GM18505 (cell line): ENCODE measurements around the gene TRAF3.

Source experiments
- ATAC-seq: cut with Tn5 transposase; IDR thresholded peaks from one replicate; pipeline ENCODE4 v1.9.1; 2021; ENCODE audit not compliant: unreplicated experiment
- POLR2A ChIP-seq: IDR thresholded peaks from 4 replicates; pipeline ENCODE4 v1.6.1; 2011; ENCODE audit warnings: borderline replicate concordance; ENCODE audit not compliant: insufficient read depth, insufficient read length; ENCODE audit errors: extremely low read depth

The TRAF3 gene

DNA sequence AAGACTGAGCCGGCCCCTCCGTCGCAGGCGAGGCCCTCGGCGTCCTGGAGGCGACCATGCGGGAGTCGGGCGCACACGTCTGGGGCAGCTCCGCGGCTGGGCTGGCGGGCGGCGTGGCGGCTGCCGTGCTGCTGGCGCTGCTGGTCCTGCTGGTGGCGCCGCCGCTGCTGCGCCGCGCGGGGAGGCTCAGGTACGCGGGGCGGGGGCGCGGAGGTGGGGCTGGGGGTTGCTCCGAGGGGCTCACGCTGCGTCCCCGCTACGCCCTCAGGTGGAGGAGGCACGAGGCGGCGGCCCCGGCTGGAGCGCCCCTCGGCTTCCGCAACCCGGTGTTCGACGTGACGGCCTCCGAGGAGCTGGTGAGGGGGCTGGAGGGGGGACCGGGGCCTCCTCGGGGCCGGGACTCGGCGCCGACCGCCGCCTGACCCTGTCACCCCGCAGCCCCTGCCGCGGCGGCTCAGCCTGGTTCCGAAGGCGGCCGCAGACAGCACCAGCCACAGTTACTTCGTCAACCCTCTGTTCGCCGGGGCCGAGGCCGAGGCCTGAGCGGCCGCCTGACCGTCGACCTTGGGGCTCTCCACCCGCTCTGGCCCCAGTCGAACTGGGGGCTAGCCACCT lies 153.0 kb downstream of the TRAF3 start:
- ATAC-seq, result no peak
- TF ChIP-seq POLR2A, result no peak

DNA sequence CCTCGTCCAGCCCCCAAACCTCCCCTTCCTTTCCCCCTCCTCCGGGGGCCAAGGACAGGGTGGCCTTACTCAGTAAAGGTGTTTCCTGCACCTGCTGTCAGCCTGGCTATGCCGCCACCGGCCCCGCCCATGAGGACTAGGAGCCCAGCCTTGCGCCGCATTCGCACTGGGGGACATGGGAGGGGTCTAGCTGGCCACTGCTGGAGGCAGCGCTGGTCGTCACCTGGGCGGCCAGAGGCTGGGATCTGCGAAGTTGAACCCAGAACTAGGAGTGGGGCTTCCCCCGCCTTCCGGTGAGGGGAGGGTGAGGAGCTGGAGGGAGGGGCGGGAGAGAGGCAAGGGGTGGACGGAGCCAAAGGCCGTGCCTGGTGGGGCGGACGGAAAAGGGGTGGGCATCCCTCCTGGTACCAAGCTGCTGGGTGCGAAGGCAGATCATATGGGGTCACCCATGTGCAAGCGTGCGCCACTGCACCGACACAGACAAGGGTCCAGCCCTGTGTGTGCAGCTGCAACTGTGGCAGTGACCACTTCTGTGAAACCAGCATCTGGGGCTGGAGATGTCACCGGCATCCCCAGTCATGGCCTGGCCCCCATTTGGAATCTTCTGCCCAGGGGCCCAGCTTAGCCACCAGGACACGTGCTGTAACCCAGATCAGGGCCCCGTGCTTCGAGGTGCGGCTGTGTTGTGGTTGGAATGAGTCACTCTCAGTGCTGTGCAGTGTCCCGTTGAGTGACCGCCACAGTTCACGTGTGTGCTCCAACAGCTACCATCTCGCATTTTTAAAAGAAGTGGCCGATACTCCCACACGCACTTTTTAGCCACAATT lies 153.7 kb downstream of the TRAF3 start:
- TF ChIP-seq POLR2A, result no peak
- ATAC-seq, result no peak

DNA sequence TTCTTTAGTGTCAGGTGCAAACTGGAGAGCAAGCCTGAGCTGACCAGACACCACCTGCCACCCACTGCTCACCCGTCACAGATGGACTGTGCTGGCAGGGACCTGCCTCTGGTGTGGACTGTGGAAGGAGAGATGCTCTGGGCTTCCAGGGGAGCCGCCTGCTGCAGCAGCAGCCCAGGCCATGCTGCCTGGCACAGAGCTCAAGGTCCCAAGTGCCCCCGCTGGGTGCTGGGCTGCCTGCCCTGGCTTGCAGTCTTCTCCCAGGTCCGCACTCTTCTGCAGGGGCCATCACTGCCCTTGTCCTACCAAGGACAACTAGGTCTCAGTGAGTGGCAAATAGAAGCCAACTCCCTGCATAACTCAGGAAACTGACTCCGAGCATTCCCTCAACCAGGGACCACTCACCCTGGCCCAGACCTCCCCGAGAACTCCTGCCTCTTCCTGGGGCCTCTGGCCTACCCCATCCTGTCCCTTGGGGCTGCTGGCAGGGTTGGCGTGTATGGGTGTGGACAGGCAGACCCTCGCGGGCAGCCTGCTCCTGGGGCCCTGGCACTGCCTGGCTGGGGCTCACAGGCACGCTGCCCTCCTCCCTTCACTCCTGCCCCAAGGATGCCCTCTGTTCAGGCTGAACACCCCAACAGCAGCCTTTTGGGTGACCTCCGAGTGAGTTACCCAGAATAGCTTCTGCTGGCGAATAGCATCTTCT lies 154.5 kb downstream of the TRAF3 start:
- TF ChIP-seq POLR2A, result no peak
- no peak for ATAC-seq

DNA sequence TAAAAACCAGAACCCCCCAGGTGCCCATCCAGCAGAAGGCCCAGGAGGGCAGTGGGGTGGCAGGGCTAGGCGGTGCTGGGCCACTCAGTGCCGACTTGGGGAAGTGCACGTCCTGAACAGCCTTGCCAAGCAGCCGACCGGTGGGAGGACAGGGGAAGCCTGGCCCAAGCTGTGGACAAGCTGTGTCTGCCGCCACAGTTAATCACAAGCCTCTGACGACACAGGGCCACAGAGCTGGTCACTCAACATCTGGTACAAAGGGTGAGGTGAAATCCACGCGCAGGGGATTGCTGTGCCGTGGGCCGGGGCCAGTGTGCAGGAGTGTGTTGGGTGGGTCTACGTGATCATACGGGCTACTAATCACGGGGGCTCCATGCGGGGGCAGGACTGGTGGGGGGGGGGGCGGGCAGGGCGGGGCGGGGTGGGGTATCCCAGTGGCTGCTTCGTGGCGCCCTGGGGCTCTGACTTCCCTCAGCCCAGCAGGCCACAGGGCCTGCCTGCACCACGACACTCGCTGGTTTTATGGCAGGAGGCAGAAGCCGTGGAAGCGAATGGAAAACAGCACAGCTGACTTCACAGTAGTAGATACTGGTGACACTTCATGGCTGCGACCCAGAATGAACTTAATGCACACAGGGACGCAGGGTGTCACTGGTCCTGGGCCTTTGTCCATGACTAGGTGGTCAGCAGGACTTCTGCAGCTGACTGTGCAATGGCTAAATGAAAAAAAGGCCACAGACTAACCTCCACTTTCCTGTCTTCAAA lies 155.4 kb downstream of the TRAF3 start:
- no peak for TF ChIP-seq POLR2A
- no peak for ATAC-seq

DNA sequence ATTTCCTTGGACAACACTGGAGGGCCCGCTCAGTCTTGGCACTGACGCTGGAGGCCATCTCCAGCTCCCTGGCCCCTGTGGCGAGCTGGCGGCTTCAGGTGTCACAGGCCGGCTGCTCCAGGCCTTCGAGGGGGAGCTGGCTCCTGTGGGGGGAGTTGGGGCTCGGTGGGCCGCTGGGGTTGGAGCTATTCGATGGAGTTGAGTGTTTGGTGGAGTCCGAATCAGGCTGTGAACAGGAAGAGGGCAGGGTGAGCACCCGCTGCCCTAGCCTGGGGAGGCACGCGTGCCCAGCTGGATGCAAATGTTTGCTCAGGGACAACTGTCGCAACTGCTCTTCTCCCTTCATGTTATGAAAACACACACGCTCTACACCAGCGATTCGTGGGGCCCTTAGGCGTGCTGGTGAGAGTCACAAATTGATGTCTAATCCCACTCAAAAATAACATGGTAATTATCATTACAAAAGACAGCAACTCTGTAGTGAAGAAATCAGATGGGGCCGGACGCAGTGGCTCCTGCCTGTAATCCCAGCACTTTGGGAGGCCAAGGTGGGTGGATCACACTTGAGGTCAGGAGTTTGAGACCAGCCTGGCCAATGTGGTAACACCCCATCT lies 156.5 kb downstream of the TRAF3 start:
- no peak for TF ChIP-seq POLR2A
- ATAC-seq, result no peak

DNA sequence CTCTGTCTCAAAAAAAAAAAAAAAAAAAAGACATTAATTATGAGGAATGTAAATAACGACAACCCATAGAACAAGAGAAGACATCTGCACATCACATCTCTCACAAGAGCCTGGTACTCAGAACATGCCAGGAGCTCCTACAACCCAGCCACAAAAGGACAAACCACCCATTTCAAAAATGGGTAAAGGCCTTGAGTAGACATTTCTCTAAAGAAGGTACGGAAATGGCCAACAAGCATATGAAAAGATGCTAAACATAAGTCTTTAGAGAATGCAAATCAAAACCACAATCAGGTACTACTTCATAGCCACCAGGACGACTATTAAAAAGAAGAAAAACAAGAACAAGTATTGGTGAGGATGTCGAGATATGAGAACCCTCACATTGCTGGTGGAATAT lies 158.5 kb downstream of the TRAF3 start:
- no peak for TF ChIP-seq POLR2A
- no peak for ATAC-seq

DNA sequence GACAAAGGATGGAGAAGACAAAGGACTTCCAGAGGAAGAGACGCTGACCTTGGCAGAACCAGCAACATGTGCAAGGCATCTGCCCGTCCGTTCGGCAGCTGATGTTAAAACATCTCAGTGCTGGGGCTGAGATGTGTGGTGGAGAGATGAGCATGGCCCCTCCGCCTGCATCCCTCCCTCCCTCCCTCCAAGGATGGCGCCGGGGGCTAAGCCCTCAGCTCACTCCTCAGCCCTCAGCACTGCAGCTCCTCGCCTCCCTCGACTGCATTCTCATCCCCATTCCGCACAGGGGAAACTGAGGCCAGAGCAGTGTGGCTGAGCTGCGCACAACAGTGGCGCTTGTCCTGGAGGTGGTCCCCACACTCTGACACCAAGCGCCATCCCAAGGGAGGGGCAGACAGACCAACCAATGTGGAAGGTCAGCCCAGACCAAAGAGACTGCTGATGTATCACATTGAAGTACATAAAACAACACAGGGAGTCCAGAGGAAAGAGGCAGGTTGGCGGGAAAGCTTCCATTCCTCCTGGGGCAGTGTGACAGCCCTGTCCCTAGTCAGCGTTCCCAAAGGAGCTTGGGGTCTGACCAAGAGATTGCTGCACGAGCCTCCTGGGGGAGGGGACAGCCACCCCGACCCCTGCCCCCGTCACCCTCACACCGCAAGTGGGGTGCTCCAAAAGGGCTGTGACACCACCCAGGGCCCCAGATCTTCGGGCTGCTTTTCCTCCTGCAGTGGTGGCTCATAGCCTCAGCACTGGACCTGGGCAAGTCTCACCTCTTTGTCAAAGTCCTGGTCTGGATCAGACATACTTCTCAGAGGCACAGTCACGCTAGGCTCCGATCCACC lies 160.3 kb downstream of the TRAF3 start:
- ATAC-seq, result no peak
- no peak for TF ChIP-seq POLR2A

DNA sequence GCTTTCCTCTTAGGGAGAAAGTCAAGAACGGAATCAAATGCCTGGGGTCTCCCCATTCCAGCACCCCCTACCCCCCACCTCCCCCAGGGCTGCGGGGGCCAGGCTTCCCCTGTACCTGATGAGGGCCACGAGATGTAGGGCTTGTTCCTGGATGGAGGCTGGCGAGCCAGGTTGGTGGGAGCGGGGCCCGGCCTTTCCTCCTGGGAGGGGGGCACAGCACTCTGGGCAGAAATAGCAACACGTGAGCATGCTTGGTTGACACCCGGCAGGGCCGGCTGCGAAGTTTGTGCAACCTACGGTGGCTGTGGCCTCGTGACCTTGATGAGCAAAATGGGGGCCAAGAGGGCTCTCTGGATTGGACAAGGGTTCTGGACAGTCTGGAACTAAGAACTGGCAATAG lies 160.9 kb downstream of the TRAF3 start:
- no peak for ATAC-seq
- no peak for TF ChIP-seq POLR2A

DNA sequence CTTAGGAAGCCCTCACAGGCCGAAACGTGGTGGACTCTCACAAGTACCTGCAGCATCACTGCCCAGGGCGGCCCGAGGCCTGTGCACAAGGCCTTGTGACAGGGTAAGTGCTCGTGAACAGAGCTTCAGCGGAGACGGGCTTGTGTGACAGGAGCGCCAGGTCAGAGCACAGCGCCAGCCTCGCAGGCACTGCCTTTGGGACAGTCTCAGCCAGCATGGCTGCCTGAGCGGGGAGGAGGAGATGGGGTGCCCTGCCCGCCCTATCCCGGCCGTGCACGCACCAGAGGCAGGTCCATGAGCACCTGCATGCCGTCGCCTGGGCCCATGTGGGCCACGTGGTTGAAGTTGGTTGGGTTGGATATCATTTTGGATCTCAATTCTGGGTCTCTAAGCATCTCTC lies 162.1 kb downstream of the TRAF3 start:
- ATAC-seq, result no peak
- TF ChIP-seq POLR2A, result no peak

DNA sequence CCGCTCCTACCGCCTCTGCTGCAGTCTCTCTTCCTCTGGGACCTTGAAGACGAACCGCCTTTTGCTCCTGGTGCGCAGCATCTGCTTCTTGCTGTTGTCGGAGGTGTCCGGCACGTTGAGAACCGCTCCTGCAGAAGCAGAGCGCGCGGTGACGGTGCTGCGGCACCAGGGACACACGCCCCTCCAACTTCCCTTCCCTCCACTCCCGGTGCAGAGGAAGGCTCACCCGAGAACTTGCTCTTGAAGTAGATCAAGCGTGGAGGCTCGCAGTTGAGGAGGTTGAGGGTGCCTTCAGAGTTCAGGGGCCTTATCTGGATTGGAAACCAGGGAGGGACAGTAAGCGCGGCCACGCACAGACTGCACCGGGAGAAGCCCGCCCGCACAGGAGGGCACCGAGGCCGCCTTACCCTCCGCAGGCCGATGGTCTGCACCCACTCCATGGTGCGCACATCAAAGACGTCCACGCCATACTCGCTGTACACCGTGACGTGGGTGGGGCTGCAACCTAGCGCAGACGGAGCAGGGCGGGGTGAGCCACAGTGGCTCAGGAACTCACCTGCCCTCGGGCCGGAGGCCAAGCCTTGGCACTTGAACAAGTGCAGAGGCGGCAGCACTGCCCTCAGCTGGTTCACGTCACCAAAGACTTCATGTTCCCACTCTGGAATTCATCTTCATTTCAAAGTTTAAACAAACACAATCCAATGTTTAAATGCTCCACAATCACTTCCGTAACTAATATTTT lies 162.7 kb downstream of the TRAF3 start:
- ATAC-seq, result no peak
- no peak for TF ChIP-seq POLR2A

DNA sequence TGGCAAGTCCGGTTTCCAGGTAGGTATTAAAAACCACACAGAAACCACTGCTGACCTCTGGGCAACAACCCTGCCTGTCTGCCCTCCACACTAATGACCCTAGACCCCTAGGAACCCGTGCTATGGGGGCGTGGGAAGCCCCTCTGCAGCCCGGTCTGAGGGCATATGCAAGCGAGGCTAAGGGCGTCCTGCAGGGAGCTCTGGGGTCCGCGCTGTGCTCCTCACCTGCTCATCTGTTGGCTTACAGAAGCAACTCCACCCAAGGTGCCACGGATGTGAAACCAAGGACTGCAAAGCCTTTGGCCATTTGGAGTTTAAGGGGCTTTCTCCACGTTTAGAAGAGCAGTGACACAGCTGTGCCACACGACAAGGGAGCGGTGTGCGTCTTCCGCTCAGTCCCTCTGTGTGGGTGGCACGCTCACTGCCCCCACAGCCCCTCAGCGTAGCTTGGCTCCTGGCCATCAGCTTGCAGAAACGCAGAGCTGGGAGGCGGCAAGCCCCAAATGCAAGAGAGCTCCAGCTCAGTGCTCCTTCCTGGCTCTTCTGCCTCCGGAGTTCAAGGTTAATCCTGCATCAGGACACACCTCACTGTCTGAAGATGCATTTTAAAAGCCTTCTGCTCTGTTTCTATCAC lies 163.6 kb downstream of the TRAF3 start:
- ATAC-seq, result no peak
- TF ChIP-seq POLR2A, result no peak

DNA sequence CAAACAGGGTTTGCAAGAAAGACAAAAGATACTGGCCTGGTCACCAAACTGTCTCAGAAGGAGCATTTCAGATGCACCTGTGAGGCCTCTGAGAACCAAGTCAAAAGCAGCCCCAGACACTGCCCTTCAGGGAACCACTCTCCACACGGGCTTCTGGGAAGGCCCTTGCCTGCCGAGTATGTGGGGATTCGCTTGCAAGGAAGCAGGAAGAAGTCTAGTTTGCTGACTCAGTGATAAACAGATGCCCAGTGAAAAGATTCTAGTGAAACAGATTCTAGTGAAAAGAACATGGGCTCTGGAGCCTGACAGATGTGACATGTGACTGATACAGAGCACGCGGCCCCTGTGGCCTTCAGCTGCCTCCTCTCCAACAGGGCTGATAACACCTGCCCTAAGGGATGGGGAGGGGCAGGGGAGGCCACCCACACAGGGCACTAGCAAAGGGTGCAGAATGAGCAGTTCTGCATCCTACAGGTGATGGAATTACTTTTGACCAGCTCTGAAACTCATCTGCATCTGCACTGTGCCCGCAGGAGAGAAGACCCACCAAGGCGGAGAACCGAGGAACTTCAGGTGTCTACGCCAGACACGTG lies 164.3 kb downstream of the TRAF3 start:
- no peak for TF ChIP-seq POLR2A
- ATAC-seq, result no peak
